Liver (tissue), 9 donors: ENCODE data around the gene C10orf53. TPM values are rescaled to one million over a fixed set of nuclear protein-coding genes. Genes with fewer than 3 reads are reported as not detected.

Experiments
- DNase-seq: peaks from one replicate; pipeline ENCODE4 v3.0.0-alpha.2; 2017; ENCODE audit warnings: low spot score
- H3K27ac ChIP-seq, 2 donors: one replicate each; pipeline ENCODE4 v1.7.0; 2013; ENCODE audit warnings: inconsistent platforms in 2 of 2, low read length in 2 of 2, control low read depth in 1 of 2, low read depth in 1 of 2, mild to moderate bottlenecking in 1 of 2
- H3K27me3 ChIP-seq, 4 donors: one replicate each; pipeline versions ENCODE4 v1.6.1 to v1.7.0; 2013; ENCODE audit warnings: low read length in 3 of 4, inconsistent platforms in 1 of 4, mild to moderate bottlenecking in 1 of 4, moderate library complexity in 1 of 4; ENCODE audit not compliant: control insufficient read depth in 4 of 4, insufficient read depth in 4 of 4
- H3K36me3 ChIP-seq, 4 donors: one replicate each; pipeline versions ENCODE4 v1.6.1 to v1.7.0; 2013; ENCODE audit warnings: low read length in 3 of 4, mild to moderate bottlenecking in 3 of 4, low read depth in 1 of 4, moderate library complexity in 1 of 4; ENCODE audit not compliant: control insufficient read depth in 4 of 4, insufficient read depth in 3 of 4
- H3K4me1 ChIP-seq, 4 donors: one replicate each; pipeline versions ENCODE4 v1.6.1 to v1.7.0; 2013; ENCODE audit warnings: low read length in 3 of 4, mild to moderate bottlenecking in 3 of 4, moderate library complexity in 1 of 4; ENCODE audit not compliant: control insufficient read depth in 4 of 4, insufficient read depth in 4 of 4
- H3K4me3 ChIP-seq, 3 donors: one replicate each; pipeline versions ENCODE4 v1.6.1 to v1.7.0; 2013; ENCODE audit warnings: low read length in 3 of 3, control low read depth in 1 of 3, low read depth in 1 of 3, mild to moderate bottlenecking in 1 of 3
- H3K9ac ChIP-seq, 2 donors: one replicate each; pipeline ENCODE4 v1.7.0; 2013; ENCODE audit warnings: low read length in 2 of 2, mild to moderate bottlenecking in 2 of 2, moderate library complexity in 2 of 2, control low read depth in 1 of 2, low read depth in 1 of 2
- H3K9me3 ChIP-seq, 4 donors: one replicate each; pipeline versions ENCODE4 v1.6.1 to v1.7.0; 2013; ENCODE audit warnings: low read length in 3 of 4; ENCODE audit not compliant: control insufficient read depth in 4 of 4
- ATF3 ChIP-seq: IDR thresholded peaks from 2 replicates; pipeline ENCODE4 v1.6.1; 2016; ENCODE audit warnings: antibody characterized with exemption
- EGR1 ChIP-seq, 2 donors: IDR thresholded peaks; 2 replicates each; pipeline ENCODE4 v1.6.1; 2016 to 2018; ENCODE audit warnings: antibody characterized with exemption in 2 of 2, low read depth in 2 of 2
- FOXA1 ChIP-seq: IDR thresholded peaks from 2 replicates; pipeline ENCODE4 v1.6.1; 2016; ENCODE audit warnings: antibody characterized with exemption
- FOXA2 ChIP-seq: IDR thresholded peaks from 2 replicates; pipeline ENCODE4 v1.6.1; 2016; ENCODE audit warnings: antibody characterized with exemption
- GABPA ChIP-seq, 2 donors: IDR thresholded peaks in 1 of 2; conservative IDR thresholded peaks in 1 of 2; 2 replicates each; pipeline ENCODE4 v1.6.1; 2016; ENCODE audit warnings: antibody characterized with exemption in 2 of 2, mild to moderate bottlenecking in 1 of 2, moderate library complexity in 1 of 2
- HNF4A ChIP-seq, 2 donors: conservative IDR thresholded peaks; 2 replicates each; pipeline ENCODE4 v1.6.1; 2016; ENCODE audit warnings: antibody characterized with exemption in 2 of 2, mild to moderate bottlenecking in 2 of 2
- HNF4G ChIP-seq: IDR thresholded peaks from 2 replicates; pipeline ENCODE4 v1.6.1; 2016; ENCODE audit warnings: antibody characterized with exemption
- JUND ChIP-seq, 2 donors: IDR thresholded peaks; 2 replicates each; pipeline ENCODE4 v1.6.1; 2016; ENCODE audit warnings: antibody characterized with exemption in 2 of 2
- MAX ChIP-seq: IDR thresholded peaks from 2 replicates; pipeline ENCODE4 v1.6.1; 2016; ENCODE audit warnings: antibody characterized with exemption
- NR2F2 ChIP-seq: IDR thresholded peaks from 2 replicates; pipeline ENCODE4 v1.6.1; 2016; ENCODE audit warnings: antibody characterized with exemption
- RAD21 ChIP-seq, 2 donors: IDR thresholded peaks; 2 replicates each; pipeline ENCODE4 v1.6.1; 2016; ENCODE audit warnings: antibody characterized with exemption in 2 of 2, mild to moderate bottlenecking in 2 of 2
- RXRA ChIP-seq, 2 donors: IDR thresholded peaks; 2 replicates each; pipeline ENCODE4 v1.6.1; 2017 to 2018; ENCODE audit warnings: antibody characterized with exemption in 2 of 2, mild to moderate bottlenecking in 1 of 2
- SP1 ChIP-seq: IDR thresholded peaks from 2 replicates; pipeline ENCODE4 v1.6.1; 2018; ENCODE audit warnings: antibody characterized with exemption, mild to moderate bottlenecking
- TAF1 ChIP-seq: conservative IDR thresholded peaks from 2 replicates; pipeline ENCODE4 v1.6.1; 2016; ENCODE audit warnings: antibody characterized with exemption, mild to moderate bottlenecking
- YY1 ChIP-seq: IDR thresholded peaks from 2 replicates; pipeline ENCODE4 v1.6.1; 2016; ENCODE audit warnings: antibody characterized with exemption, mild to moderate bottlenecking
- ZBTB33 ChIP-seq: IDR thresholded peaks from 2 replicates; pipeline ENCODE4 v1.6.1; 2016; ENCODE audit warnings: antibody characterized with exemption
- WGBS: extraction: QIAGEN DNeasy Blood & Tissue Kit; methylation state at CpG from one replicate; pipeline ENCODE4 v1.1.7; 2013; 5-methylcytosine and 5-hydroxymethylcytosine counted together
- polyA plus RNA-seq, 2 donors: library from polyadenylated mRNA; stranded (reverse) in 1 of 2; unstranded in 1 of 2; fragments of 200-250 nt in 1 of 2; fragments of >200 nt in 1 of 2; fragmentation: Nextera tagmentation in 1 of 2; extraction: Ambion mirVana in 1 of 2; gene quantifications; one replicate each; pipeline versions ENCODE4 v1.2.1 to v1.2.3, GENCODE V29; 2013 to 2015
- total RNA-seq, 2 donors: library from RNA; depleted of rRNA; stranded (reverse); fragments of >200 nt; gene quantifications; one replicate each; pipeline ENCODE4 v1.2.3, GENCODE V29; 2014
- TF ChIP-seq, protein P1 (sequence below): IDR thresholded peaks from 2 replicates; pipeline ENCODE4 v1.6.1; 2016; ENCODE audit warnings: antibody characterized with exemption, mild to moderate bottlenecking
- TF ChIP-seq, protein P2 (sequence below): fragments of 150-350 bp; IDR thresholded peaks from 2 replicates; pipeline ENCODE4 v1.5.1; 2017; ENCODE audit warnings: improper control_type of control experiment, low read depth, low read length; ENCODE audit not compliant: missing input control
- donor health status: healthy.
- donor health status: healthy.
- donor health status: healthy.
- donor health status: healthy.
- donor health status: healthy.

Gene C10orf53
- total and polyA plus RNA-seq, 4 donors, result not detected

- Histone ChIP-seq H3K27ac (no peak overlapping the region), H3K27me3 (no peaks in the 10 kb centered on the region), H3K4me1 (no peaks in the 10 kb centered on the region), H3K36me3 (no peaks in the 10 kb centered on the region), H3K9me3 (no peaks in the 10 kb centered on the region), H3K4me3 (no peak overlapping the region), H3K9ac (no peak overlapping the region)
- DNase-seq, result no peak
- no peak for TF ChIP-seq TAF1
- TF ChIP-seq YY1, result no peak
- TF ChIP-seq RXRA (IDR thresholded peaks at IDR 0.05), result no peak
- TF ChIP-seq ZBTB33, result no peak
- TF ChIP-seq, protein P1, sequence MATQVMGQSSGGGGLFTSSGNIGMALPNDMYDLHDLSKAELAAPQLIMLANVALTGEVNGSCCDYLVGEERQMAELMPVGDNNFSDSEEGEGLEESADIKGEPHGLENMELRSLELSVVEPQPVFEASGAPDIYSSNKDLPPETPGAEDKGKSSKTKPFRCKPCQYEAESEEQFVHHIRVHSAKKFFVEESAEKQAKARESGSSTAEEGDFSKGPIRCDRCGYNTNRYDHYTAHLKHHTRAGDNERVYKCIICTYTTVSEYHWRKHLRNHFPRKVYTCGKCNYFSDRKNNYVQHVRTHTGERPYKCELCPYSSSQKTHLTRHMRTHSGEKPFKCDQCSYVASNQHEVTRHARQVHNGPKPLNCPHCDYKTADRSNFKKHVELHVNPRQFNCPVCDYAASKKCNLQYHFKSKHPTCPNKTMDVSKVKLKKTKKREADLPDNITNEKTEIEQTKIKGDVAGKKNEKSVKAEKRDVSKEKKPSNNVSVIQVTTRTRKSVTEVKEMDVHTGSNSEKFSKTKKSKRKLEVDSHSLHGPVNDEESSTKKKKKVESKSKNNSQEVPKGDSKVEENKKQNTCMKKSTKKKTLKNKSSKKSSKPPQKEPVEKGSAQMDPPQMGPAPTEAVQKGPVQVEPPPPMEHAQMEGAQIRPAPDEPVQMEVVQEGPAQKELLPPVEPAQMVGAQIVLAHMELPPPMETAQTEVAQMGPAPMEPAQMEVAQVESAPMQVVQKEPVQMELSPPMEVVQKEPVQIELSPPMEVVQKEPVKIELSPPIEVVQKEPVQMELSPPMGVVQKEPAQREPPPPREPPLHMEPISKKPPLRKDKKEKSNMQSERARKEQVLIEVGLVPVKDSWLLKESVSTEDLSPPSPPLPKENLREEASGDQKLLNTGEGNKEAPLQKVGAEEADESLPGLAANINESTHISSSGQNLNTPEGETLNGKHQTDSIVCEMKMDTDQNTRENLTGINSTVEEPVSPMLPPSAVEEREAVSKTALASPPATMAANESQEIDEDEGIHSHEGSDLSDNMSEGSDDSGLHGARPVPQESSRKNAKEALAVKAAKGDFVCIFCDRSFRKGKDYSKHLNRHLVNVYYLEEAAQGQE, result no peak
- no peak for TF ChIP-seq SP1
- TF ChIP-seq EGR1 (IDR thresholded peaks at IDR 0.05; ENCODE audit: low read depth in 2 of 2), result no peak
- no peak for TF ChIP-seq NR2F2
- TF ChIP-seq, protein P2, sequence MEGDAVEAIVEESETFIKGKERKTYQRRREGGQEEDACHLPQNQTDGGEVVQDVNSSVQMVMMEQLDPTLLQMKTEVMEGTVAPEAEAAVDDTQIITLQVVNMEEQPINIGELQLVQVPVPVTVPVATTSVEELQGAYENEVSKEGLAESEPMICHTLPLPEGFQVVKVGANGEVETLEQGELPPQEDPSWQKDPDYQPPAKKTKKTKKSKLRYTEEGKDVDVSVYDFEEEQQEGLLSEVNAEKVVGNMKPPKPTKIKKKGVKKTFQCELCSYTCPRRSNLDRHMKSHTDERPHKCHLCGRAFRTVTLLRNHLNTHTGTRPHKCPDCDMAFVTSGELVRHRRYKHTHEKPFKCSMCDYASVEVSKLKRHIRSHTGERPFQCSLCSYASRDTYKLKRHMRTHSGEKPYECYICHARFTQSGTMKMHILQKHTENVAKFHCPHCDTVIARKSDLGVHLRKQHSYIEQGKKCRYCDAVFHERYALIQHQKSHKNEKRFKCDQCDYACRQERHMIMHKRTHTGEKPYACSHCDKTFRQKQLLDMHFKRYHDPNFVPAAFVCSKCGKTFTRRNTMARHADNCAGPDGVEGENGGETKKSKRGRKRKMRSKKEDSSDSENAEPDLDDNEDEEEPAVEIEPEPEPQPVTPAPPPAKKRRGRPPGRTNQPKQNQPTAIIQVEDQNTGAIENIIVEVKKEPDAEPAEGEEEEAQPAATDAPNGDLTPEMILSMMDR, result no peak
- no peak for TF ChIP-seq FOXA2
- TF ChIP-seq RAD21 (IDR thresholded peaks at IDR 0.05), result no peak
- no peak for TF ChIP-seq HNF4G
- TF ChIP-seq JUND (IDR thresholded peaks at IDR 0.05), result no peak
- no peak for TF ChIP-seq HNF4A (conservative IDR thresholded peaks at IDR 0.05)
- TF ChIP-seq FOXA1, result no peak
- TF ChIP-seq MAX, result no peak
- TF ChIP-seq GABPA (IDR thresholded peaks at IDR 0.05 in 1 of 2, conservative IDR thresholded peaks at IDR 0.05 in 1 of 2), result no peak
- TF ChIP-seq ATF3, result no peak
- 26% methylated on average over 17 of the region's 17 CpGs for WGBS
These were observed 30.2 kb upstream of the C10orf53 start for GRCh38 chr10:49649294-49649693.
